Nephron progenitor cell (in vitro differentiated cells): ENCODE data around the gene SBF2.

Experiments
- DNase-seq: peaks from one replicate; pipeline ENCODE4 v3.0.0; 2021
- H3K27ac Mint-ChIP-seq: 2 replicates; pipeline ENCODE4 v1.8.0; 2021; ENCODE audit warnings: mild to moderate bottlenecking, moderate library complexity, mixed read lengths
- H3K27me3 Mint-ChIP-seq: 2 replicates; pipeline ENCODE4 v1.8.0; 2021; ENCODE audit warnings: mild to moderate bottlenecking, low read depth, mixed read lengths; ENCODE audit not compliant: poor library complexity
- H3K36me3 Mint-ChIP-seq: 2 replicates; pipeline ENCODE4 v1.8.0; 2021; ENCODE audit warnings: low read depth, mixed read lengths
- H3K4me1 Mint-ChIP-seq: 2 replicates; pipeline ENCODE4 v1.8.0; 2021; ENCODE audit warnings: mixed read lengths
- H3K4me3 Mint-ChIP-seq: 2 replicates; pipeline ENCODE4 v1.8.0; 2021; ENCODE audit warnings: mild to moderate bottlenecking, moderate library complexity, mixed read lengths
- H3K9me3 Mint-ChIP-seq: 2 replicates; pipeline ENCODE4 v1.8.0; 2021; ENCODE audit warnings: mild to moderate bottlenecking, moderate library complexity, mixed read lengths
- CTCF ChIP-seq: fragments of 200-600 bp; sonication (generic); IDR thresholded peaks from 2 replicates; pipeline ENCODE4 v1.5.0; 2021; ENCODE audit warnings: antibody characterized with exemption

SBF2 gene

GRCh38 chr11:9825895-9826294 is 468.1 kb downstream of the SBF2 start:
- Mint-ChIP-seq H3K27ac (no peak overlapping the region), H3K36me3 (peaks cover 11% of the 10 kb centered on the region), H3K27me3 (no peaks in the 10 kb centered on the region), H3K9me3 (no peaks in the 10 kb centered on the region), H3K4me3 (no peak overlapping the region), H3K4me1 (no peaks in the 10 kb centered on the region)
- no peak for TF ChIP-seq CTCF
- DNase-seq, result no peak

DNA sequence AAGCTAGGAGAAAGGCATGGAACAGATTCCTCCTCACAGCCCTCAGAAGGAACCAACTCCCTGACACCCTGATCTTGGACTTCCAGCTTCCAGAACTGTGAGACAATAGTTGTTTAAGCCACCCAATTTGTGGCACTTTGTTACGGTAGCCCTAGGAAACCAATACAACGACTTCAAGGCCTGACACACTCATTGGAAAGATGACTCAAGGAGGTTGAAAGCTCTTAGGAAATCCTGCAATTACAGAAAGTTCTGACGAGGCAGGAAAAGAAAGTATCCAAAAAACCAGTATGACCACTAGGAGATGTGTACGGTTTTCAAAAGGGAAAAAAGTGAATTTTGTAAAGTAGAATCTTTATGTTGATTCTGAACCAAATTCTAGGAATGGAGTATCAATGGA is 468.7 kb downstream of the SBF2 start:
- Mint-ChIP-seq H3K27ac (no peak overlapping the region), H3K27me3 (no peaks in the 10 kb centered on the region), H3K4me1 (no peaks in the 10 kb centered on the region), H3K36me3 (peaks cover 11% of the 10 kb centered on the region), H3K4me3 (no peak overlapping the region), H3K9me3 (no peaks in the 10 kb centered on the region)
- no peak for TF ChIP-seq CTCF
- no peak for DNase-seq

DNA sequence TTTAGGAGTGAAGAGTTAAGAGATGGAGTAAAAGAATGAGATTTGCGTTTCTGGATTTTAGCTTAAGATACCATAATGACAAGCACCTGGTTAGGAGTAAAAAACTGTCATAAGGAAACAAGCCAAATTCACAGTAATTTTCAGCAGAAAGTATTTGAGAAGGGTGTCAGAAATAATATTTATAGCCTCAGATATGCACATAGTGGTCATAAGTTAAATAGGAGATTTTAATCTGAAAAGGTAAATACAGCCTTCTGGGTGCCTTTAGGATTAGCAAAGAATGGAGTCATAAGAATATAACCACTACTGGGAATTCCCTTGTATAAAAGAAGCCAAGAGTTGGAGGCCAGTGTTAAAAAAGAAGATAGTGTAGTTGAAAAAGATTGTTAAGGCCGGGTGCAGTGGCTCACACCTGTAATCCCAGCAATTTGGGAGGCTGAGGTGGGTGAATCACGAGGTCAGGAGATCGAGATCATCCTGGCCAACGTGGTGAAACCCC is 470.1 kb downstream of the SBF2 start:
- no peak overlapping the region for H3K4me3 Mint-ChIP-seq
- no peaks in the 10 kb centered on the region for H3K4me1 Mint-ChIP-seq
- no peaks in the 10 kb centered on the region for H3K27me3 Mint-ChIP-seq
- peaks cover 11% of the 10 kb centered on the region for H3K36me3 Mint-ChIP-seq
- H3K27ac Mint-ChIP-seq, result peak overlapping the region; percentile 25
- DNase-seq, result no peak
- no peak for TF ChIP-seq CTCF
- no peaks in the 10 kb centered on the region for H3K9me3 Mint-ChIP-seq

DNA sequence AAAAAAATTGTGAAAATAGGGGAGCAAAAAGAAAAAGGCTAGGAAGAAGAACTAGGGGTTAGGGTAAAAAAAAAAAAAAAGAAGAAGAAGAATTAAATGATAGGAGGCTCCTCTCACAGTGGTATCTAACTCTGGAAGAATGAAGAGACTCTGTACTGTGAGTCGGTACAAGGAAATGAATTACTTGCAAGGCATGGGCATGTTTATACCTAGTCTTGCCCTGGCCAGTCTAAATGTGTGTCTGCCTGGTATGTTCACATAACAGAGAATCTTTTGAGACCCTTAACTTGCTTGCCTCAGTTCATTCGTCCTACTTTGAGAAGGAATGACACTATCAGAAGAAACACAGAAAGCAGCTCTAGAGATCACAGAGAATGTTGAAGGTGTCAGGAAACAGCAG is 470.6 kb downstream of the SBF2 start:
- peak overlapping the region; percentile 25 for H3K27ac Mint-ChIP-seq
- no peaks in the 10 kb centered on the region for H3K27me3 Mint-ChIP-seq
- TF ChIP-seq CTCF, result no peak
- no peaks in the 10 kb centered on the region for H3K4me1 Mint-ChIP-seq
- DNase-seq, result no peak
- H3K4me3 Mint-ChIP-seq, result no peak overlapping the region
- no peaks in the 10 kb centered on the region for H3K9me3 Mint-ChIP-seq
- peaks cover 10% of the 10 kb centered on the region for H3K36me3 Mint-ChIP-seq

DNA sequence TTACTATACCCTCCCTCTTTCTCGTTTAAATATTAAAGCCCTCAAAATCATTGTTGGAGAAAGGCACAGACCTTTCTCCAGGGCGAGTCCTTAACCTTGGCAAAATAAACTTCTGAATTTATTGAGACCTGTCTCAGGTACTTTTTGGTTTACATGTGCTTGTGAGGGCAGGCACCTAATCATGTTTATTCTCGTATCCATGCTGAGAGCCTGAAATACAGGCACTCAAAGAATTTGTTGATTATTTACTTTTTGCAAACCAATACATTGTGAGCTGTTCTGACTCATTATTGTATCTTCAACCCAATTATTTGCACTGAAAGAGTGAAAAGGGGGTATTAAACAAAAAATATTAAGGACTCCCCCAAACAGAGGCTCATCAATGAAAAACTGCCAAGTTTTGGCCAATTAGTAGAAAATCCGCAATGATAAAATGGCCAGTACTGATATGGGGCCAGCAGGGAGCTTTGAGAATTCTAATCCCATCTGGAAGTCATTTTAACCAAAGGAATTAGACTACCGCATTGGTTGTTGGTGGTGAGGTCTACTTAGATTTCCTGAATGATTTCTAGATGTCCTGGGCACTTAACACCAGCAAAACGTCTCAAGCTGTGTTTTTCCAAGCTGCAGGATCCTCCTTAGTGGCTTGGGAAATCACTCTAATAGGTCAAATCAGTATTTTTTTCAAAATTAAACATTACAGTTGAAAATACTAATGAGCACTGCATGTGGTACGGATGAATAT is 472.8 kb downstream of the SBF2 start:
- Mint-ChIP-seq H3K9me3 (no peaks in the 10 kb centered on the region), H3K27ac (no peak overlapping the region), H3K27me3 (no peaks in the 10 kb centered on the region), H3K36me3 (peaks cover 4% of the 10 kb centered on the region), H3K4me1 (no peaks in the 10 kb centered on the region), H3K4me3 (no peak overlapping the region)
- DNase-seq, result no peak
- no peak for TF ChIP-seq CTCF

- no peaks in the 10 kb centered on the region for H3K36me3 Mint-ChIP-seq
- H3K4me3 Mint-ChIP-seq, result no peak overlapping the region
- no peaks in the 10 kb centered on the region for H3K4me1 Mint-ChIP-seq
- TF ChIP-seq CTCF, result no peak
- H3K27me3 Mint-ChIP-seq, result no peaks in the 10 kb centered on the region
- H3K27ac Mint-ChIP-seq, result no peak overlapping the region
- no peak for DNase-seq
- H3K9me3 Mint-ChIP-seq, result no peaks in the 10 kb centered on the region
These were observed 473.8 kb downstream of the SBF2 start for GRCh38 chr11:9820260-9820659.
